Large intestine (tissue), 3 donors: ENCODE results near the gene MAS1L. TPM values are rescaled to one million over a fixed set of nuclear protein-coding genes. Genes with fewer than 3 reads are reported as not detected.
"Not testable (repeated sequence)": the region's sequence is repeated elsewhere in the genome, so short reads cannot be mapped to it uniquely, and the experiment has no call there.

Source experiments
- DNase-seq, 2 donors: peaks; one replicate each; pipeline versions ENCODE4 v3.0.0 to v3.0.0-alpha.2; 2013
- H3K27ac ChIP-seq: one replicate; pipeline ENCODE4 v1.5.1; 2013; ENCODE audit warnings: low read length
- H3K27me3 ChIP-seq: 2 replicates; pipeline ENCODE4 v1.6.1; 2013; ENCODE audit warnings: low read length; ENCODE audit not compliant: control insufficient read depth, insufficient read depth
- H3K36me3 ChIP-seq: 2 replicates; pipeline ENCODE4 v1.6.1; 2013; ENCODE audit warnings: low read length; ENCODE audit not compliant: control insufficient read depth, insufficient read depth
- H3K4me1 ChIP-seq: one replicate; pipeline ENCODE4 v1.6.1; 2013; ENCODE audit warnings: low read length; ENCODE audit not compliant: control insufficient read depth, insufficient read depth
- H3K4me3 ChIP-seq: one replicate; pipeline ENCODE4 v1.5.1; 2013; ENCODE audit warnings: low read length
- H3K9me3 ChIP-seq: one replicate; pipeline ENCODE4 v1.6.1; 2013; ENCODE audit warnings: mild to moderate bottlenecking, low read depth, low read length, moderate library complexity; ENCODE audit not compliant: control insufficient read depth
- WGBS: methylation state at CpG from one replicate; pipeline ENCODE4 v1.1.5; 2013; ENCODE audit warnings: low lambda C conversion rate; ENCODE audit not compliant: insufficient coverage; 5-methylcytosine and 5-hydroxymethylcytosine counted together
- polyA plus RNA-seq: library from polyadenylated mRNA; unstranded; fragments of 120-200 nt; gene quantifications from one replicate; pipeline ENCODE4 v1.2.1, GENCODE V29; 2013

MAS1L gene
- polyA plus RNA-seq, 1 donor: not detected

DNA sequence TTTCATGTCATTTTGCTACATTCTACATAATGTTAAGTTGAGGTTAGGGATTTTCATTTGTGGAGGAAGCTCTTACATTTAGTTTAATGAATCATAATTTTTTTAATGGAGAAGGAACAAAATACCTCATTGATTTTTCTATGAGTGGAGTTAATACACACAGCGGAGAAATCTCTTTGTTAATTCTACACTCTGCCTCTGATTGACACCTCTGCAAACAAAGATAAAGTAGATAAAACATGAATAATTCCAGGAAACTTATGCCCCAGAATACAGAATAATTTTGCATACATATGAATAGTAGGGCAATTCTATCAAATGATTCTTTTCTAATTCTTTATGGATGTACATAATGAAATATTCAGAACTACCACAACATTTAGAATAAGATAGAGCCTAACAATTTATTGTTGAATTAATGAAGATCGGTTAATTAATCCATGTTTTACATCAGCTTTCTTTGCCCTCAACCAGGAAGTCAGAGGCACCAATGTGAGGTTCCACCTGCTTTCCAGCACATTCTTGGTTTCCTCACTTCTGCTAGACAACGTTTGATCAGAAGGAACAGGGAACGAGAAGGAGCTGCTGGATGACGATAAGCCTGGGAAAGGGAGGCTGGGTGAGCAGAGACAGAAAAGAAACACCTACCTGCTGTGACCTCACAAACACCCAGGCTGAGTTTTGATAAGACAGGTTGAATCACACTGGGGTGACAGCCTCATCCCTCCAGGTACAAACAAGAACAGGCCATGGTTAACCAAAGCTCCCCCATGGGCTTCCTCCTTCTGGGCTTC, 26.5 kb downstream of the MAS1L start:
- Histone ChIP-seq H3K27me3 (no peaks in the 10 kb centered on the region), H3K4me1 (no peaks in the 10 kb centered on the region), H3K4me3 (no peak overlapping the region), H3K9me3 (no peaks in the 10 kb centered on the region), H3K27ac (no peak overlapping the region), H3K36me3 (no peaks in the 10 kb centered on the region)
- no peak for DNase-seq
- 100% methylated on average over 1 of the region's 5 CpGs for WGBS

DNA sequence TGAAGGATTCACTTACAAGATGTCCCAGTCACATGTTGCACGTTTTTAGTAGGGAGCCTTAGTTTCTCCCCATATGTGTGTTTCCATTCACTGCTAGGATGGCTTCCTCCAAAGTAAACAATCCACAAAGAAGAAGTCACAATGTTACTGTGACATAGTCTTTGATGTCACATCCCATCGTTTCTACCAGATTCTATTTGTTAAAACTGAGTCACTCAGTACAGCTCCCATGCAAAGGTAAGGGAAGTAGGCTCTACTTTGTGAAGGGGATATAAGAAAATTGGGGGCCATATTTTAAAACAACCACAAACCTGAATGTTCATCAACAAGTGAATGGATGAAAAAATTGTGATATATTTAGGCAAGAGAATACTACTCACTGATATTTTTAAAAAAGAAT, 30.8 kb downstream of the MAS1L start, which contains the start of the genes OR11A1 and OR2H1:
Gene OR11A1, minus strand, starts transcription at position 101 of the 400 bp plus-strand sequence. CDS start 29,430 bp downstream, outside the sequence.
Gene OR2H1, plus strand, starts transcription at position 185 of the 400 bp plus-strand sequence. CDS start 4,615 bp downstream, outside the sequence.
- Histone ChIP-seq H3K4me3 (no peak within 1 kb of the TSS), H3K9me3 (no peaks in the 10 kb centered on the region), H3K4me1 (no peaks in the 10 kb centered on the region), H3K27me3 (no peaks in the 10 kb centered on the region), H3K36me3 (no peaks in the 10 kb centered on the region), H3K27ac (no peak within 1 kb of the TSS)
- no peak for DNase-seq
- WGBS: no CpG with 5 or more reads among the region's 2 CpGs

GRCh38 chr6:29451471-29452193, 36.1 kb downstream of the MAS1L start:
- Histone ChIP-seq H3K4me1 (no peaks in the 10 kb centered on the region), H3K4me3 (no peak overlapping the region), H3K27ac (no peak overlapping the region), H3K36me3 (no peaks in the 10 kb centered on the region), H3K9me3 (no peaks in the 10 kb centered on the region), H3K27me3 (no peaks in the 10 kb centered on the region)
- WGBS: 80% methylated on average over 1 of the region's 3 CpGs
- DNase-seq: no peak

GRCh38 chr6:29447670-29448069, 40.1 kb downstream of the MAS1L start:
- no CpG with 5 or more reads among the region's 1 CpG for WGBS

GRCh38 chr6:29444031-29444430, 43.7 kb downstream of the MAS1L start:
- not testable (repeated sequence) for DNase-seq, H3K36me3 ChIP-seq, H3K4me1 ChIP-seq, H3K4me3 ChIP-seq, H3K27me3 ChIP-seq, H3K27ac ChIP-seq, H3K9me3 ChIP-seq
- 86% methylated on average over 1 of the region's 1 CpG for WGBS

More at GRCh38 chr6:29447670-29448069, 40.1 kb downstream of the MAS1L start:
- Histone ChIP-seq H3K4me3 (no peak overlapping the region), H3K36me3 (no peaks in the 10 kb centered on the region), H3K4me1 (no peaks in the 10 kb centered on the region), H3K27me3 (no peaks in the 10 kb centered on the region), H3K9me3 (no peaks in the 10 kb centered on the region), H3K27ac (no peak overlapping the region)
- no peak for DNase-seq

DNA sequence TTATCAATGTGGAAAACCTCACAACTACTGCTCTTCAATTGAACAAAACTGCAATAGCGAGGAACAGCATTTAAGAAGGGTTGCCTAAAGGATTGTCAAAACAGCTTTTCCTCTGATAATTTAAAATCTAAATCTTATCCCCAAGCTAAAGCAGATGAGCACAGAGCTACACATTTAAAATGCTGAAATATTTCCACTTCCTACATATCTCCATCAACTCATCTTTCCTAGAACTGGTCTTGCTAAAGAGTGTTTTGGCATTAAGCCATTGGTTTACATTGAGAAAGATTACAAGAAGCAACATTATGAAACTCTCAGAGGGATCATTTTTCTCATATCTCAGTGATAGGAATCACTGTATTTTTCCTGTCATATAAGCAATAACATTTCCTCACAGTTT, 45.0 kb downstream of the MAS1L start:
- no peaks in the 10 kb centered on the region for H3K36me3 ChIP-seq
- H3K4me1 ChIP-seq: no peaks in the 10 kb centered on the region
- DNase-seq: no peak
- H3K4me3 ChIP-seq: no peak overlapping the region
- no peaks in the 10 kb centered on the region for H3K9me3 ChIP-seq
- no peak overlapping the region for H3K27ac ChIP-seq
- no CpG with 5 or more reads among the region's 1 CpG for WGBS
- no peaks in the 10 kb centered on the region for H3K27me3 ChIP-seq

GRCh38 chr6:29439006-29439405, 48.8 kb downstream of the MAS1L start, which contains the start of gene OR10C1:
Gene OR10C1 (plus strand): TSS chr6:29439306. CDS start chr6:29440016, 710 bp downstream.
- peaks cover 2% of the 10 kb centered on the region for H3K9me3 ChIP-seq
- no peak within 1 kb of the TSS for H3K27ac ChIP-seq
- H3K36me3 ChIP-seq: no peaks in the 10 kb centered on the region
- no peaks in the 10 kb centered on the region for H3K4me1 ChIP-seq
- DNase-seq: no peak
- no peaks in the 10 kb centered on the region for H3K27me3 ChIP-seq
- no peak within 1 kb of the TSS for H3K4me3 ChIP-seq

DNA sequence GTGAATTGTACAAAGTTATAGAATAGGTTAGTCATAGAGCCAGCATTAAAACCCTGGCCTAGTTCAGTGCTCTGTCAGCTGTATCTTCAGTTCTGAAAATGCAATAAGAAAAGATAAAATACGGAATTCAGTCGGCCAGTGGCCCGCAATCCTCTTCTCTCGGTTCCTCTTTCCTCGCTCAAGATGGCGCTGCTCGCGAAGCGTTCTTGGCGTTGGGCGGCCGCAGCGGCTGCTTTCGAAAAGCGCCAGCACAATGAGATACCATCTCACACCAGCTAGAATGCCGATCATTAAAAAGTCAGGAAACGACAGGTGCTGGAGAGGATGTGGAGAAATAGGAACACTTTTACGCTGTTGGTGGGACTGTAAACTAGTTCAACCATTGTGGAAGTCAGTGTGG, 51.0 kb downstream of the MAS1L start:
- not testable (repeated sequence) for H3K27me3 ChIP-seq, H3K4me1 ChIP-seq, DNase-seq, H3K9me3 ChIP-seq, H3K36me3 ChIP-seq, H3K27ac ChIP-seq, H3K4me3 ChIP-seq
- WGBS: 60% methylated on average over 1 of the region's 18 CpGs

Other genes with a start within 250 kb of the MAS1L start
- not detected for gene OR14J1, start 186.3 kb downstream of the MAS1L start, polyA plus RNA-seq
- not detected for gene OR5V1, start 119.1 kb downstream of the MAS1L start, polyA plus RNA-seq
- gene OR12D3, start 112.7 kb downstream of the MAS1L start, polyA plus RNA-seq: not detected
- gene OR12D2, start 92.3 kb downstream of the MAS1L start, polyA plus RNA-seq: not detected
- not detected for gene OR12D1, start 73.0 kb downstream of the MAS1L start, polyA plus RNA-seq
- gene OR10C1, start 48.6 kb downstream of the MAS1L start, polyA plus RNA-seq: not detected
- not detected for gene OR11A1, start 30.9 kb downstream of the MAS1L start, polyA plus RNA-seq
- not detected for gene OR2H1, start 30.8 kb downstream of the MAS1L start, polyA plus RNA-seq
- gene UBD, start 71.8 kb upstream of the MAS1L start, polyA plus RNA-seq: 8.1 TPM
- 0.03 TPM for gene OR2H2, start 97.2 kb upstream of the MAS1L start, polyA plus RNA-seq
- gene GABBR1, start 145.2 kb upstream of the MAS1L start, polyA plus RNA-seq: 35.9 TPM
- 0.04 TPM for gene MOG, start 169.1 kb upstream of the MAS1L start, polyA plus RNA-seq
- gene ZFP57, start 193.2 kb upstream of the MAS1L start, polyA plus RNA-seq: not detected
- 8.2 TPM for gene HLA-F, start 235.5 kb upstream of the MAS1L start, polyA plus RNA-seq